Measurements from ENCODE around the gene NOVA2.

Gene NOVA2

GRCh38 chr19:45960595-45961235, 12.9 kb downstream of the NOVA2 start:
- no peak for DNase-seq

GRCh38 chr19:45959517-45960025, 14.1 kb downstream of the NOVA2 start:
- DNase-seq, result no peak

- DNase-seq, result no peak
These were observed 14.7 kb downstream of the NOVA2 start for GRCh38 chr19:45958769-45959516.

- DNase-seq, result no peak
These were observed 15.3 kb downstream of the NOVA2 start for GRCh38 chr19:45958320-45958719.

DNA sequence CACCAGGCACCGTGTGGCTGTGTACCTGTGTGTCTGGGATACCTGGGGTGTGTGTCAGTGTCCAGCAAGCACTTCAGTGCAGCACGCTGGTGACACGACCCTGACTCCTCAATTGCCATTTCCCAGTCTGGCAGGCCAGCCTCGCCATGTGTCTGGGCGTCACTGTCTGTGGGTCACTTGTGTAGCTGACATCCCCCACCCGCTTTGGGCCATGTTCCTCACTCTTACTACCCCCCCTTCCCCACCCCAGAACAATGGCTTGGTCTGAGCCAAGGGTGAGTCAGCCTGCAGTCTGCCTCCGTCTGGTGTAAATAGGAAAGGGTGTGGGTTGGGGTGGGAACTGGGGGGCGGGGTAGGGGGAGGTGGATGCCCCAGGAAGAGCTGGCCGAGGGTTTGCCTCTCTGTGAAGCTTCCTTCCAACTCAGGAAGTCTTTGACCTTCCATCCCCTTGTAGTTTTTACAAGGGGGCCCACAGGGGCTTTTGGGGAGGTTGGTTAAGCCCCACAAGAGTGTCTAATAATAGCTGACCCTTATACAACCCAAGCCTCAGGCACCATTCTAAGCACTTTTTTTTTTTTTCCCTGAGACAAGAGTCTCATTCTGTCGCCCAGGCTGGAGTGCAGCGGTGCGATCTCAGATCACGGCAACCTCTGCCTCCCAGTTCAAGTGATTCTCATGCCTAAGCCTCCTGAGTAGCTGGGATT, 17.6 kb downstream of the NOVA2 start:
- DNase-seq, result no peak

DNA sequence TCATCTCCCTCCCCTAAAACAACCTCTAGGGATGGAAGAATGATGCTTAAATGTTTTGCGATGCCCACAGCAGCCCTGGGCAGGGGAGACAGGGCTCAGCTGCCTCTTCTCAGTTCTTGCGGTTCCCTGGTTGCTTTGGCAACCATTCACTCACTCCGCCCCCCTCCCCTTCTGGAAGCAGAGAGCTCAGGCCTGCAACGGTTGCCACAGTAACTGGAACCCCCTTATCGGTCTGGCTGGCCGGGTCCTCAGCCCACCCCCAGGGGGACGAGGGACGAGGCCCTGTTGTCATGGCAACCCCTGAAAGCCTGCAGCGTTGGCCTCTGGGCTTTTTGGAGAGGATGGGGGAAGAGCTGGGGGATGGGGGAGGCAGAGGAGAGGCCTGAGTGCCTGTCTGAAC, 19.5 kb downstream of the NOVA2 start:
- no peak for DNase-seq

- DNase-seq, result no peak
These were observed 20.0 kb downstream of the NOVA2 start for GRCh38 chr19:45953676-45954075.

DNA sequence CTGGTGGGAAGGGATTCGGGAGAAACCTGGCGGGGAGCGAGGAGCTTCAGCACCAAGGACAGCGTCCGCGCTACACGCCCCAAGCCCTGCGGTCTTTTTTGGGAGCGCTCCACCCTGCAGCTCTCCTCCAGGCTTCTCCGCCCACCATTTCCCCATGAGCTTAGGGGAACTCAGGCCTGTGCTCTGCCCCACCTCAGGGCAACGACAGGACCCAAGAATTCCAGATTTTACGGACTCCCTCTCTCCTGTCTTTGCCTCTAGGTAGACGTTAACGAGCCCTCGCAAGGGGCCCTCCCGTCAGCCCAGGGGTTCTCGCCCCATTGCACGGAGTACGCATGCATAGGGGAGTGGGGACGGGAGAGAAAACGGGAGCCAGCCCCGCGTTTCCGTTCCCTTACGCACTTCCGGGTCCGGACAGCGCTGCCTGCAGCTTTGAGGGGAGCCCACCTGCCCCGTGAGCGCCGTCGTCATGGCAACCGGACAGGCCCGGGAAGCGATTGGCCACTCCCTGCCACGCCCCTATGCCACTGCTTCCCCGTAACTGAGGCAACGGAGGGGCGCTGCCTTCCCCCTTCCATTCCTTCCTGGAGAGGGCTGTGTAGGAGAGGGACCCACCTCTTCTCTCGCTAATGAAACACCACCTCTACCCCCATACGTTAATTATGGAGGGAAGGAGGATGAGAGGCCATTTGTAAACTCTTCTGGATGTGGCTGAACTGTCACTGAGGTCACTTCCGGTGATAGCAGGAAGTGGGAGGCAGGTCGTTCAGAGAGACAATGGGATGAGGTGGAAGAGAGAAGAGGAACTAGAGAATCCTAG, 20.8 kb downstream of the NOVA2 start:
- peak; percentile 86 for DNase-seq

DNA sequence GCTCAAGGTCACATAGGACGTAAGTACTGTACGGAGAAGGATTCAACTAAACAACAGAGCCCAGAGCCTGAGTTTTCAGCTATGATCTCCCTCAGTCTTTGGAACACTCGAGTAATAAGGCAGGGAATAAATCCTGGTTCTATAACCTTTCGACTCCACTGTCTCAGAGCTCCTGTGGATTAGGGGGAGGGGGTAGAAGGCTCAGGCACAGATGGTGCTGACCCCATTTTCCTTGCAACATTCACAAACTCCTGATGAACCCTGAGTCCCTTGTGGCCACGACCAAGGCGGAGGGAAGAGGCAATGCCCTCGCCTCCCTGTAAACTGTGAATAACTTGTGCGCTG, 21.4 kb downstream of the NOVA2 start:
- no peak for DNase-seq

GRCh38 chr19:45947926-45948325, 25.7 kb downstream of the NOVA2 start:
- no peak for DNase-seq

GRCh38 chr19:45940515-45940805, 33.2 kb downstream of the NOVA2 start:
- DNase-seq, result no peak

GRCh38 chr19:45939792-45940514, 33.7 kb downstream of the NOVA2 start:
- no peak for DNase-seq

DNA sequence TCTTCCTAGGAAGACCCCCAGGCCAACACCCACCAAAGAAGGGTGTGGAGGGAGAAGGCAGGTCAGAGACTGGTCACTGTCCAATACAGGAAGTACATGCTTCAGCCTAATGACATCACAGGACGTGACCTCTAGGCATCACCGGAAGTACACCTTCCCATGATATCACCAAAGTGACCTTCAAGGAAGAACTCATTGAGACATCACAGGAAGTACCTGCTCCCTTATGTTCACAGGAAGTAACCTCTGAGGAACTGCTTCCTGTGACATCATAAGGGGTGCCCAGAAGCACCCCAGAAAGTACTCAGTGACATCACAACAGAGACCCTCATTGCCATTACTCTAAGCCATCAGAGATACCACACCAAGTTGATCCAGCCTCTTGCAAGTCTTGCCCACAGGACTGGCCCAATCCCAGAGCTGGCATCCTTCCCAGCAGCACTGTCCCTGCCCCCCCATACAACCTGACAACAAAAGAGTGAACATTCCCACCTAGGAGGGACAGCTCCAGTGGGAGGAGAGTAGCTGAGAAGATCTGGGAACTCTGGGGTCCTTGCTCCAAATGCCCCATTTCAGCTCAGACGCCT, 34.8 kb downstream of the NOVA2 start:
- no peak for DNase-seq

- DNase-seq, result no peak
These were observed 38.4 kb downstream of the NOVA2 start for GRCh38 chr19:45935267-45935666.

- DNase-seq, result no peak
These were observed 39.0 kb downstream of the NOVA2 start for GRCh38 chr19:45934551-45935230.

- no peak for DNase-seq
These were observed 39.9 kb downstream of the NOVA2 start for GRCh38 chr19:45933759-45934158.

DNA sequence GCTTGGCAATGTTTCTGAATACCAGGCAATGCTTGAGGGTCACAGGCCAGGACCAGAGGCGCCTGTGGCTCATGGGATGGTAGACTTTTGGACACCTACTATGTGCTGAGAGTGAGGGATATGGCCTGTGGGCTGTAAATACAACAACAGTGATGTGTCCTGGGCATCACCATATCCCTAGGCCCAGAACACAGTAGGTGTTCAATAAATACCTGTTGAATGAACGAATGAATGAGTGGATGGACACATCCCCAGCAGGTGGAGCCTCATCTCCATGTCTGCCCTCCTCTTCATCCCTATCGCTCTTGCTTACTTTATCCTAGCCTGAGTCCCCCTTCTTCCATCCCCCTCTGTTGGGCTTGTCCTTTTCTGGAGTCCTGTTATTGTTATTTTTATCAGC, 42.6 kb downstream of the NOVA2 start:
- DNase-seq, result no peak

GRCh38 chr19:45929247-45929646, 44.4 kb downstream of the NOVA2 start:
- DNase-seq, result no peak

GRCh38 chr19:45927565-45928261, 46.0 kb downstream of the NOVA2 start:
- peak; percentile 95 for DNase-seq

DNA sequence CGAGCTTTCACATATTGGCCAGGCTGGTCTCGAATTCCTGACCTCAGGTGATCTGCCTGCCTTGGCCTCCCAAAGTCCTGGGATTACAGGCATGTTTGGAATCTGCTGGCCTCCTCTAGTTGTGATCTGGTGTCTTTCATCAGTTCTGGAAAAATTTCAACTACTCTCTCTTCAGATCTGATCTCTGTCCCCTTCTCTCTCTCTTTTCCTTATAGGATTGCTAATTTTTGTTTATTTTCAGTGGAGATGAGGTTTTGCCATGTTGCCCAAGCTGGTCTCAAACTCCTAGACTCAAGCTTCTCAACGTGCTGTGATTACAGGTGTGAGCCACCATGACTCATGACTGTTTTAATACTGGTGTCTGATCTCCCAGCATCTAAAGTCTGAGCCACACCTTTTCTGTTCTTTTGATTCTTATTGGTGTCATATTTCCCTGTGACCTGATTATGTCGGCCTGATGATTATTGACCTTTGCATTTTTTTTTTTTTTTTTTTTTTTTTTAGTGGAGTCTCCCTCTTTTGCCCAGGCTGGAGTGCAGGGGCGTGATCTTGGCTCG, 48.7 kb downstream of the NOVA2 start:
- no peak for DNase-seq

DNA sequence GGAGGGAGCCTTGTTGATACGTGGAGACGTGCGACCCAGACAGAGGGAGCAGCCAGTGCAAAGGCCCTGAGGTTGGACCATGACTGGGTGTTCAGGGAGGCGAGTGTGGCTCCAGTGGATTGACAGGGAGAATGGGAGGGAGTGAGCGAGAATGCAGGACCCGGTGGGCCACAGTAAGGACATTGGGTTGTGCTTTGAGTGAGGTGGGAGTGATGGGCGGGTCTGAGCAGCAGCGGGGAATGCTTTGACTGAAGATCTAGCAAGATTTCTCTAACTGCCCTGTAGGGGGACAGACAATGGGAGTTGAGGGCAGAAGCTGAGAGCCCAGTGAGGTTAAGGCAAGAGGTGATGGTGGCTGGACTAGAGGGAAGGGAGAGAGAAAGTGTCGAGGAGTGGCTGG, 51.4 kb downstream of the NOVA2 start:
- DNase-seq, result no peak
